ENCODE measurements around the gene SBNO2.

The SBNO2 gene

DNA sequence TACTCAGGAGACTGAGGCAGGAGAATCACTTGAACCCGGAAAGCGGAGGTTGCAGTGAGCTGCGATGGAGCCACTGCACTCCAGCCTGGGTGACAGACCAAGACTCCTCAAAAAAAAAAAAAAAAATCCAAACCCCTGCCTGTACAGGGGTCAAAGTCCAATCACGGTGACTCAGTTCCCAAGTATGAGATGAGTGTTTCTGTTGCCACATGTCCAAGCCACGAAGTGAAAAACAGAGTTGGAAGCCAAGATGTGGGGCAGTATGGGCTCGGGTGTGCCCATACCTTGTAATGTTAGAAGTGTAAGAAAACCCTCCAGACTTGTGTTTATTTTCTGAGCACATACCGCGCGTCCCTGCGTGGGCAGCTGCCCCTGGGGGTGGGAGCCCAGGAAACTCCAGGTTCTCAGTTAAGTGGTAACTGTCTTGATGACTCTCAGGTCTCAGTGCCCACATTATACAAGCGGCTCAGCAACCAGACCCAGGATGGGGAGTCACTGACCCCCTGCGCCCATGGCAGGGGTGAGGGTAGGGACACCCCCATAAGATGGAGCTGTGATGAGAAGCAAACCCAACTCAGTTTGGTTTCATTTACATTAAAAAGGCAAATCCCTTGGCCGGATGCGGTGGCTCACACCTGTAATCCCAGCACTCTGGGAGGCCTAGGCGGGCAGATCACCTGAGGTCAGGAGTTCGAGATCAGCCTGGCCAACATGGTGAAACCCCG, 71.5 kb downstream of the SBNO2 start:
- no peak for TF ChIP-seq POLR2AphosphoS5 (IDR thresholded peaks at IDR 0.05; ENCODE audit: low read depth, low read length)
- TF ChIP-seq, protein P1, sequence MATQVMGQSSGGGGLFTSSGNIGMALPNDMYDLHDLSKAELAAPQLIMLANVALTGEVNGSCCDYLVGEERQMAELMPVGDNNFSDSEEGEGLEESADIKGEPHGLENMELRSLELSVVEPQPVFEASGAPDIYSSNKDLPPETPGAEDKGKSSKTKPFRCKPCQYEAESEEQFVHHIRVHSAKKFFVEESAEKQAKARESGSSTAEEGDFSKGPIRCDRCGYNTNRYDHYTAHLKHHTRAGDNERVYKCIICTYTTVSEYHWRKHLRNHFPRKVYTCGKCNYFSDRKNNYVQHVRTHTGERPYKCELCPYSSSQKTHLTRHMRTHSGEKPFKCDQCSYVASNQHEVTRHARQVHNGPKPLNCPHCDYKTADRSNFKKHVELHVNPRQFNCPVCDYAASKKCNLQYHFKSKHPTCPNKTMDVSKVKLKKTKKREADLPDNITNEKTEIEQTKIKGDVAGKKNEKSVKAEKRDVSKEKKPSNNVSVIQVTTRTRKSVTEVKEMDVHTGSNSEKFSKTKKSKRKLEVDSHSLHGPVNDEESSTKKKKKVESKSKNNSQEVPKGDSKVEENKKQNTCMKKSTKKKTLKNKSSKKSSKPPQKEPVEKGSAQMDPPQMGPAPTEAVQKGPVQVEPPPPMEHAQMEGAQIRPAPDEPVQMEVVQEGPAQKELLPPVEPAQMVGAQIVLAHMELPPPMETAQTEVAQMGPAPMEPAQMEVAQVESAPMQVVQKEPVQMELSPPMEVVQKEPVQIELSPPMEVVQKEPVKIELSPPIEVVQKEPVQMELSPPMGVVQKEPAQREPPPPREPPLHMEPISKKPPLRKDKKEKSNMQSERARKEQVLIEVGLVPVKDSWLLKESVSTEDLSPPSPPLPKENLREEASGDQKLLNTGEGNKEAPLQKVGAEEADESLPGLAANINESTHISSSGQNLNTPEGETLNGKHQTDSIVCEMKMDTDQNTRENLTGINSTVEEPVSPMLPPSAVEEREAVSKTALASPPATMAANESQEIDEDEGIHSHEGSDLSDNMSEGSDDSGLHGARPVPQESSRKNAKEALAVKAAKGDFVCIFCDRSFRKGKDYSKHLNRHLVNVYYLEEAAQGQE (IDR thresholded peaks at IDR 0.05; ENCODE audit: insufficient read depth in 1 of 2, low read depth in 2 of 2, low read length in 2 of 2) = no peak
- no peak for TF ChIP-seq TAF1 (IDR thresholded peaks at IDR 0.05; ENCODE audit: borderline replicate concordance, insufficient read depth, low read length)
- TF ChIP-seq SIN3A (IDR thresholded peaks at IDR 0.05; ENCODE audit: borderline replicate concordance, insufficient read depth, low read length) = no peak
- TF ChIP-seq FOXP2 (optimal IDR thresholded peaks at IDR 0.05; ENCODE audit: borderline replicate concordance, extremely low read depth, extremely low read length, insufficient read depth) = no peak

DNA sequence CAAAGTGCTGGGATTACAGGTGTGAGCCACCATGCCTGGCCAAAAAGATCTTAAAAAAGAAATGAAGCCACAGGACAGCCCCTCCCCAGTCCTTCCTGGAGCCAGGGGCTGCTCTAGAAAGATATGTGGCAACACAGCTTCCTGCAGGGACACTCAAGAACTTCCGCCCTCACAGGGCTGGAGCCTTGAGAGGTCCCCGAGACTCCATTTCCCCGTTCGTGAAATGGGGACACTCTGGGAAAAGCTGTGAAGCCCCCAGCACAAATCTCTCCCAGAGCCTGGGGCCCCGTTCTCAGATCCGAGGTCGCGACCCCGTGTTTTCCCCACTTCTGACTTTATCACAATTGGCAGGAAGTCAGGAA, 72.8 kb downstream of the SBNO2 start:
- TF ChIP-seq SIN3A (IDR thresholded peaks at IDR 0.05; ENCODE audit: borderline replicate concordance, insufficient read depth, low read length) = no peak
- TF ChIP-seq, protein P1 (IDR thresholded peaks at IDR 0.05; ENCODE audit: insufficient read depth in 1 of 2, low read depth in 2 of 2, low read length in 2 of 2) = no peak; a peak in 1 of 4 replicates
- TF ChIP-seq FOXP2 (optimal IDR thresholded peaks at IDR 0.05; ENCODE audit: borderline replicate concordance, extremely low read depth, extremely low read length, insufficient read depth) = no peak
- no peak for TF ChIP-seq POLR2AphosphoS5 (IDR thresholded peaks at IDR 0.05; ENCODE audit: low read depth, low read length)
- TF ChIP-seq TAF1 (IDR thresholded peaks at IDR 0.05; ENCODE audit: borderline replicate concordance, insufficient read depth, low read length) = no peak

DNA sequence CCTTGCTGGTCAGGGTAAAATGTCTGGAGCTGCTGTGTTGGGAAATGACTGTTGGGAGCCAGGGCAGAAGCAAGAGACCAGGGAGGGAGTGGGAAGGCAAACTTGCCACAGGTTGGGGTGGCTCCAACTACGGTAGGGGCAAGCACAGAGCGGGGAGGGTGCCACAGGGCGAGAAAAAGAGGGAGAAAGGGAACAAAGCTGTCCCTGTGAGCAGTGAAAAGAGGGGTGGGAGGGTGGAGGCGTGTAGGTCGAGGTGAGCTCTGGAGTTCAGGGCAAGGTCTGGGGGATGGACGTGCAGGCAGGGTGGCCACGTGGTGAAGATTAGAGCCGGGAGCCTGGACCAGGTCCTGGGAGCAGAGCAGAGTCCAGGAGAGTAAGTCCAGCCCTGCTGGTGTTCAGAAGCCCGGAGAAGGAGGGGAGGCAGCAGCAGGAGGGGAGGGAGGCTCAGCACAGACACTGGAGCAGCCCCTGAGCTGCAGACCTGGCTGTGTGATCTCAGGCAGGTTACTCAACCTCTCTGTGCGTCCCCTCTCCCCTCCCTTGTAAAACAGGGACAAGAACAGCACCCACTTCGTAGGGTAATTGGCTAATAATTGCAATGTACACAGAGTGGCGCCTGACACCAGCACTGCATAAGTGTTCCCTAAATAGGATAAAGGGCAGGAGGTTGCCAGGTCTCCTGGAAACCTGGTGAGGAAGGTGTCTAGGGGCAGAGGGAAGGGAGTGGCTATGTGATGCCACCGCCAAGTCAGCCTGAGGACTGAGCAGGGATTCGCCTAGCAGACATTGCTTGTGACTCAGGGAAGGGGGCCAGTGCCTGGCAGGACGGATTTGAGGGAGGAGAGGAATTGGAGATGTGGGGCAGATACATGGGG, 75.7 kb downstream of the SBNO2 start:
- TF ChIP-seq SIN3A (IDR thresholded peaks at IDR 0.05; ENCODE audit: borderline replicate concordance, insufficient read depth, low read length) (no peak), POLR2AphosphoS5 (IDR thresholded peaks at IDR 0.05; ENCODE audit: low read depth, low read length) (no peak), TAF1 (IDR thresholded peaks at IDR 0.05; ENCODE audit: borderline replicate concordance, insufficient read depth, low read length) (no peak)
- TF ChIP-seq, protein P1 (IDR thresholded peaks at IDR 0.05; ENCODE audit: insufficient read depth in 1 of 2, low read depth in 2 of 2, low read length in 2 of 2) = no peak

DNA sequence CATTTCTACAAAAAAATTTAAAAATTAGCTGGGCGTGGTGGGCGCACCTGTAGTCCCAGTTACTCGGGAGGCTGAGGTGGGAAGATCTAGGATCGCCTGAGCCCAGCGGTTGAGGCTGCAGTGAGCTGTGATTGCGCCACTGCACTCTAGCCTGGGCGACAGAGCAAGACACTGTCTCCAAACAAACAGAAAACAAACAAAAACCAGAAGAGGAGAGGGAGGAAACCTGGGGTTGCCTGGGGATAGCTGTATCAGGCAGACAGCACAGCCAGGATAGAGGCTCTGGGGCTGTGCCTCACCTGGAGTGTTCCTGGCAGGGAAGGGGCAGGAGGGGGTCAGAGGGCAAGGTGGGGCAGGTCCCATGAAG, 76.3 kb downstream of the SBNO2 start:
- TF ChIP-seq TAF1 (IDR thresholded peaks at IDR 0.05; ENCODE audit: borderline replicate concordance, insufficient read depth, low read length) (no peak), SIN3A (IDR thresholded peaks at IDR 0.05; ENCODE audit: borderline replicate concordance, insufficient read depth, low read length) (no peak), POLR2AphosphoS5 (IDR thresholded peaks at IDR 0.05; ENCODE audit: low read depth, low read length) (no peak), FOXP2 (optimal IDR thresholded peaks at IDR 0.05; ENCODE audit: borderline replicate concordance, extremely low read depth, extremely low read length, insufficient read depth) (no peak)
- TF ChIP-seq, protein P1 (IDR thresholded peaks at IDR 0.05; ENCODE audit: insufficient read depth in 1 of 2, low read depth in 2 of 2, low read length in 2 of 2) = no peak
